Natural killer cell treated with Interleukin-12 subunit alpha and Interleukin-12 subunit beta and Interleukin-15 and Interleukin-18, amount 100 ng/mL, for 72 hours (primary cell): ENCODE results near the gene AKR1D1. TPM values are rescaled to one million over a fixed set of nuclear protein-coding genes. Genes with fewer than 3 reads are reported as not detected.
"Not testable (repeated sequence)": the region's sequence is repeated elsewhere in the genome, so short reads cannot be mapped to it uniquely, and the experiment has no call there.

Experiments used
- ATAC-seq, 2 donors: fragments of 150-1000 bp; cut with Tn5 transposase in 1 of 2; sonication (Bioruptor Pico), chemical (Tn5 transposase) in 1 of 2; 2 replicates each; pipeline ENCODE4 v1.10.0; 2021
- DNase-seq: peaks from one replicate; pipeline ENCODE4 v3.0.0; 2022; ENCODE audit warnings: low spot score
- H3K27ac Mint-ChIP-seq, 2 donors: 1 replicate in 1 of 2; 2 replicates in 1 of 2; pipeline ENCODE4 v1.8.0; 2022; ENCODE audit warnings: mixed read lengths in 2 of 2, mild to moderate bottlenecking in 1 of 2, moderate library complexity in 1 of 2
- H3K27me3 Mint-ChIP-seq, 2 donors: 1 replicate in 1 of 2; 2 replicates in 1 of 2; pipeline ENCODE4 v1.8.0; 2022; ENCODE audit warnings: mixed read lengths in 2 of 2
- H3K36me3 Mint-ChIP-seq: one replicate; pipeline ENCODE4 v1.8.0; 2022; ENCODE audit warnings: mixed read lengths
- H3K4me1 Mint-ChIP-seq, 2 donors: 1 replicate in 1 of 2; 2 replicates in 1 of 2; pipeline ENCODE4 v1.8.0; 2022; ENCODE audit warnings: low read depth in 2 of 2, mixed read lengths in 2 of 2, mild to moderate bottlenecking in 1 of 2
- H3K4me3 Mint-ChIP-seq: one replicate; pipeline ENCODE4 v1.8.0; 2022; ENCODE audit warnings: mixed read lengths
- H3K9me3 Mint-ChIP-seq: 2 replicates; pipeline ENCODE4 v1.8.0; 2022; ENCODE audit warnings: mixed read lengths
- total RNA-seq, 2 donors: library from RNA; stranded (reverse); gene quantifications; one replicate each; pipeline ENCODE4 v1.2.3, GENCODE V29; 2022

Gene AKR1D1
- total RNA-seq, 2 donors from 2014 or later: not detected

- Mint-ChIP-seq H3K4me1 (no peaks in the 10 kb centered on the region), H3K4me3 (no peak overlapping the region), H3K27ac (no peak overlapping the region), H3K9me3 (no peaks in the 10 kb centered on the region), H3K36me3 (peaks cover 13% of the 10 kb centered on the region), H3K27me3 (peaks cover 14 to 25% of the 10 kb centered on the region in 2 donors)
- DNase-seq: no peak
- no peak for ATAC-seq
Measured at GRCh38 chr7:138052696-138053095, 23.6 kb upstream of the AKR1D1 start.

GRCh38 chr7:138055698-138056097, 20.6 kb upstream of the AKR1D1 start:
- H3K4me3 Mint-ChIP-seq, H3K9me3 Mint-ChIP-seq, H3K27ac Mint-ChIP-seq, ATAC-seq, DNase-seq, H3K4me1 Mint-ChIP-seq: not testable (repeated sequence)
- H3K36me3 Mint-ChIP-seq: peaks cover 13% of the 10 kb centered on the region
- H3K27me3 Mint-ChIP-seq: peaks cover 10 to 27% of the 10 kb centered on the region in 2 donors

DNA sequence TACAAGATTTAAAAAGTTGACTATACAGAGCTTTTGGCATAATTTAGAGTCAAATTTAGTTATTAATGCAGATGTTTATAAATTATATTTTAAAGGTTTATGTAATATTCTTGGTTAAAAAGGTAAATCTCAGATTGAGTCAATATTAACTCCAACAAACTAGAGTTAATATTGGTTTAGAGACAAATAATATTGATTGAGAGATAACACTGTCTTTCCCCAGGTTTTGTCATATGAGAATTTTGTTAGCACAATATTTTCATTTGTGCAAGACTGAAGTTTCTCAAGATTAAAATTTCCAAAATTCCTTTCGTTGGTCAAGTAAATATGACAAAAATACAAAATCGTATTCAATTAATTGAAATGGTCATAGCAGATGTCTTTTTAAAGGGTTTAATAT, 12.9 kb upstream of the AKR1D1 start:
- Mint-ChIP-seq H3K4me3 (no peak overlapping the region), H3K4me1 (no peaks in the 10 kb centered on the region), H3K27ac (no peak overlapping the region), H3K27me3 (peaks cover 9 to 10% of the 10 kb centered on the region in 2 donors), H3K36me3 (no peaks in the 10 kb centered on the region), H3K9me3 (peaks cover under 1% of the 10 kb centered on the region)
- DNase-seq (no peak), ATAC-seq (no peak)

GRCh38 chr7:138064856-138065357, 11.4 kb upstream of the AKR1D1 start:
- ATAC-seq (no peak), DNase-seq (no peak)
- Mint-ChIP-seq H3K36me3 (no peaks in the 10 kb centered on the region), H3K9me3 (no peaks in the 10 kb centered on the region), H3K4me1 (no peaks in the 10 kb centered on the region), H3K4me3 (no peak overlapping the region), H3K27me3 (peaks cover 6 to 7% of the 10 kb centered on the region in 2 donors), H3K27ac (no peak overlapping the region)

DNA sequence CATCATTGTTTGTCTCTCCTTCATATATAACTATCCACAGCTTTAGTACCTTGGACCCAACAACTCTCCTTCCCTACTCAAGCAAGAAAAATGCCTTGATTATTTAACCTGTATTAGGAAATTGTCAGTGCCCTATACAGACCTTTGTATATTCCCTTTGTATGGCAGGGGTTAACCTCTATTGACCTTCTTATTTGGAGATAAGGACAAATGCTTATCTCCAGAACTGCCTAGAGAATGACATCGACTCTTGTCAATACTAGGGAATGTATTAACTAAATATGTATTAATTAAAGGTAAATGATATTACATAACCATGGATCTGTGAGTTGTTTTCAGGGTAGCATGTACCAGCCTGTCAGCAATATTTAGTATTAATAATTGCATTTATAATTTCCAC, 10.4 kb upstream of the AKR1D1 start:
- Mint-ChIP-seq H3K4me3 (no peak overlapping the region), H3K36me3 (no peaks in the 10 kb centered on the region), H3K27me3 (peaks cover 7 to 12% of the 10 kb centered on the region in 2 donors), H3K27ac (no peak overlapping the region), H3K4me1 (no peaks in the 10 kb centered on the region), H3K9me3 (no peaks in the 10 kb centered on the region)
- DNase-seq (no peak), ATAC-seq (no peak)

- no peak for ATAC-seq
- no peaks in the 10 kb centered on the region for H3K36me3 Mint-ChIP-seq
- H3K27me3 Mint-ChIP-seq: peaks cover 7 to 13% of the 10 kb centered on the region in 2 donors
- no peak overlapping the region for H3K4me3 Mint-ChIP-seq
- no peak for DNase-seq
- no peaks in the 10 kb centered on the region for H3K9me3 Mint-ChIP-seq
- no peaks in the 10 kb centered on the region for H3K4me1 Mint-ChIP-seq
- H3K27ac Mint-ChIP-seq: no peak overlapping the region
Measured at GRCh38 chr7:138066954-138067394, 9.3 kb upstream of the AKR1D1 start.

GRCh38 chr7:138067774-138068173, 8.5 kb upstream of the AKR1D1 start:
- Mint-ChIP-seq H3K4me3 (no peak overlapping the region), H3K9me3 (no peaks in the 10 kb centered on the region), H3K27me3 (peaks cover 7 to 19% of the 10 kb centered on the region in 2 donors), H3K4me1 (no peaks in the 10 kb centered on the region), H3K27ac (no peak overlapping the region), H3K36me3 (no peaks in the 10 kb centered on the region)
- DNase-seq: no peak
- no peak for ATAC-seq

- Mint-ChIP-seq H3K4me3 (no peak overlapping the region), H3K27ac (no peak overlapping the region), H3K36me3 (no peaks in the 10 kb centered on the region), H3K27me3 (peaks cover 9 to 25% of the 10 kb centered on the region in 2 donors), H3K9me3 (peaks cover 6% of the 10 kb centered on the region), H3K4me1 (no peaks in the 10 kb centered on the region)
- ATAC-seq: no peak
- no peak for DNase-seq
Measured at GRCh38 chr7:138070908-138071307, 5.4 kb upstream of the AKR1D1 start.

GRCh38 chr7:138072726-138073125, 3.5 kb upstream of the AKR1D1 start:
- H3K36me3 Mint-ChIP-seq: no peaks in the 10 kb centered on the region
- H3K27ac Mint-ChIP-seq: no peak overlapping the region
- no peak overlapping the region for H3K4me3 Mint-ChIP-seq
- ATAC-seq (no peak), DNase-seq (no peak)
- peaks cover 6% of the 10 kb centered on the region for H3K9me3 Mint-ChIP-seq
- H3K27me3 Mint-ChIP-seq: peaks cover 9 to 31% of the 10 kb centered on the region in 2 donors
- no peaks in the 10 kb centered on the region for H3K4me1 Mint-ChIP-seq

GRCh38 chr7:138074121-138074520, 2.1 kb upstream of the AKR1D1 start:
- DNase-seq (no peak), ATAC-seq (no peak)
- H3K4me3 Mint-ChIP-seq: no peak overlapping the region
- no peak overlapping the region for H3K27ac Mint-ChIP-seq
- no peaks in the 10 kb centered on the region for H3K36me3 Mint-ChIP-seq
- H3K9me3 Mint-ChIP-seq: peaks cover 6% of the 10 kb centered on the region
- H3K4me1 Mint-ChIP-seq: no peaks in the 10 kb centered on the region
- peaks cover 6 to 31% of the 10 kb centered on the region in 2 donors for H3K27me3 Mint-ChIP-seq

- ATAC-seq: no peak
- Mint-ChIP-seq H3K4me1 (no peaks in the 10 kb centered on the region), H3K9me3 (peaks cover 6% of the 10 kb centered on the region)
Measured at GRCh38 chr7:138074540-138074939, 1.7 kb upstream of the AKR1D1 start.

GRCh38 chr7:138075350-138075749, 909 bp upstream of the AKR1D1 start:
- no peak for DNase-seq
- no peak for ATAC-seq
- Mint-ChIP-seq H3K27me3 (peaks cover 6 to 30% of the 10 kb centered on the region in 2 donors), H3K27ac (no peak overlapping the region), H3K9me3 (peaks cover 6% of the 10 kb centered on the region), H3K4me3 (no peak overlapping the region), H3K36me3 (no peaks in the 10 kb centered on the region), H3K4me1 (no peaks in the 10 kb centered on the region)

More at GRCh38 chr7:138074540-138074939, 1.7 kb upstream of the AKR1D1 start:
- Mint-ChIP-seq H3K36me3 (no peaks in the 10 kb centered on the region), H3K27me3 (peaks cover 6 to 31% of the 10 kb centered on the region in 2 donors), H3K27ac (no peak overlapping the region), H3K4me3 (no peak overlapping the region)
- DNase-seq: no peak

- not testable (repeated sequence) for H3K36me3 Mint-ChIP-seq, ATAC-seq, H3K9me3 Mint-ChIP-seq, H3K4me3 Mint-ChIP-seq, H3K27ac Mint-ChIP-seq, DNase-seq, H3K4me1 Mint-ChIP-seq
- H3K27me3 Mint-ChIP-seq: peaks cover 6 to 26% of the 10 kb centered on the region in 2 donors
Measured at GRCh38 chr7:138075786-138076185, 473 bp upstream of the AKR1D1 start.

- Mint-ChIP-seq H3K27me3 (peaks cover 5 to 18% of the 10 kb centered on the region in 2 donors), H3K4me3 (no peak overlapping the region), H3K4me1 (no peaks in the 10 kb centered on the region), H3K27ac (no peak overlapping the region), H3K36me3 (no peaks in the 10 kb centered on the region), H3K9me3 (peaks cover 6% of the 10 kb centered on the region)
- ATAC-seq (no peak), DNase-seq (no peak)
Measured at GRCh38 chr7:138077809-138078208, 1.6 kb downstream of the AKR1D1 start.

GRCh38 chr7:138079137-138079536, 2.9 kb downstream of the AKR1D1 start:
- Mint-ChIP-seq H3K4me3 (no peak overlapping the region), H3K27me3 (peaks cover 5 to 13% of the 10 kb centered on the region in 2 donors), H3K27ac (no peak overlapping the region), H3K36me3 (no peaks in the 10 kb centered on the region), H3K4me1 (no peaks in the 10 kb centered on the region), H3K9me3 (peaks cover 3% of the 10 kb centered on the region)
- ATAC-seq (no peak), DNase-seq (no peak)
